Measurements from ENCODE around the gene RNPS1.

Gene RNPS1

GRCh38 chr16:2287916-2288547 is 20.1 kb upstream of the RNPS1 start:
- in situ Hi-C loops (cut with HindIII; ENCODE audit: low sequenced_read_pairs): no loop called here
- TF ChIP-seq CTCF (IDR thresholded peaks at IDR 0.05; ENCODE audit: low read depth, low read length): no peak
- no peak for DNase-seq (ENCODE audit: low read depth, low spot score)
- H3K4me3 ChIP-seq (ENCODE audit: low read depth, low read length): no peak overlapping the region

GRCh38 chr16:2286550-2286949 is 18.6 kb upstream of the RNPS1 start:
- H3K4me3 ChIP-seq (ENCODE audit: low read depth, low read length): no peak overlapping the region
- in situ Hi-C loops (cut with HindIII; ENCODE audit: low sequenced_read_pairs): no loop called here
- no peak for DNase-seq (ENCODE audit: low read depth, low spot score)

GRCh38 chr16:2285731-2286191 is 17.8 kb upstream of the RNPS1 start:
- no peak for DNase-seq (ENCODE audit: low read depth, low spot score)
- in situ Hi-C loops (cut with HindIII; ENCODE audit: low sequenced_read_pairs): no loop called here
- TF ChIP-seq CTCF (IDR thresholded peaks at IDR 0.05; ENCODE audit: low read depth, low read length): no peak
- no peak overlapping the region for H3K4me3 ChIP-seq (ENCODE audit: low read depth, low read length)

More at GRCh38 chr16:2286550-2286949, 18.6 kb upstream of the RNPS1 start:
- no peak for TF ChIP-seq CTCF (IDR thresholded peaks at IDR 0.05; ENCODE audit: low read depth, low read length)

- no peak overlapping the region for H3K4me3 ChIP-seq (ENCODE audit: low read depth, low read length)
- in situ Hi-C loops (cut with HindIII; ENCODE audit: low sequenced_read_pairs): no loop called here
- TF ChIP-seq CTCF (IDR thresholded peaks at IDR 0.05; ENCODE audit: low read depth, low read length): no peak
- no peak for DNase-seq (ENCODE audit: low read depth, low spot score)
Observed at GRCh38 chr16:2284797-2285576, 17.1 kb upstream of the RNPS1 start.

- no peak for TF ChIP-seq CTCF (IDR thresholded peaks at IDR 0.05; ENCODE audit: low read depth, low read length)
- H3K4me3 ChIP-seq (ENCODE audit: low read depth, low read length): no peak overlapping the region
- in situ Hi-C loops (cut with HindIII; ENCODE audit: low sequenced_read_pairs): no loop called here
- no peak for DNase-seq (ENCODE audit: low read depth, low spot score)
Observed at GRCh38 chr16:2284001-2284770, 16.3 kb upstream of the RNPS1 start.

- in situ Hi-C loops (cut with HindIII; ENCODE audit: low sequenced_read_pairs): no loop called here
- DNase-seq (ENCODE audit: low read depth, low spot score): no peak
- no peak overlapping the region for H3K4me3 ChIP-seq (ENCODE audit: low read depth, low read length)
- TF ChIP-seq CTCF (IDR thresholded peaks at IDR 0.05; ENCODE audit: low read depth, low read length): no peak
Observed at GRCh38 chr16:2282866-2283555, 15.1 kb upstream of the RNPS1 start.

All from astrocyte of the spinal cord (primary cell).